HG02588 (cell line): ENCODE data around the gene ANKLE2.

Experiments
- ATAC-seq: cut with Tn5 transposase; IDR thresholded peaks from one replicate; pipeline ENCODE4 v1.9.1; 2021; ENCODE audit warnings: mild to moderate bottlenecking, moderate library complexity; ENCODE audit not compliant: unreplicated experiment

Gene ANKLE2

DNA sequence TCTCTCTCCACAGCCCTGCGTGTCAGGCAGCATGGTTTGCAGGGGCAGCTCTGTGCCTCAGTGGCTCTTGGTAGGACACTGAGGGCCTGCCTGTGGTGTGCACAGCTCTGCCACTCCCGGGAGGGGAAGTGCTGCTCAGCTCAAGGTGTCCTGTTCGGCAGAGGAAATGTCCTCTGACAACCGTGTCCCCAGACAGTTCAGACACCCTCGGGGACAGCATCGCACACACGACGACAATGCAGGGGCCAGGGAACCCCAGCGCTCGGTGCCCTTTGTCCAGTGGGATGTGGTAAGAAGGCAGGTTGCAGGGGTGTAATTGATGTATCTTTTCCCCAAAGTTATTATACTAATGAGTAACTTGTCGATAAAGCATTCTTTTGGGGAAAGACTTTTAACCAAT is 14.2 kb downstream of the ANKLE2 start:
- no peak for ATAC-seq

DNA sequence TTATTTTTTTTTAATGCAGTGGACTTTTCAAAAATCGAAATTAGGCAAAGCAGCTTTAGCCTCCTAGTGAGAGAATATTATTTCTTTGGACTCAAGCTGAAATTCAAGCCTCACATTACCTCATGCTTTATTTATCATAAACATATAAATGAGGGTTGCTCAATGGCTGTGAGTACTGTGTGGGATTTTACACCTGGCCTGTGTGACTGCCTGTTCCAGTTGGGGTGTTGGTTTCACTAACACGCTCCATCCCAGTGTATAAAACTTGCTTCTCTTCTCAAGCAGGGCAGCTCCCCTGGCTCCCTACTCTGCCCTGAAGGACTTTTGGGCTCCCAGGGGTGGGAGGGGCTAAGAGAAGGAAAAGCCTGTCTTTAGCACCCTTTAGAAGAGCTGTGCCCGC is 15.0 kb downstream of the ANKLE2 start:
- no peak for ATAC-seq

DNA sequence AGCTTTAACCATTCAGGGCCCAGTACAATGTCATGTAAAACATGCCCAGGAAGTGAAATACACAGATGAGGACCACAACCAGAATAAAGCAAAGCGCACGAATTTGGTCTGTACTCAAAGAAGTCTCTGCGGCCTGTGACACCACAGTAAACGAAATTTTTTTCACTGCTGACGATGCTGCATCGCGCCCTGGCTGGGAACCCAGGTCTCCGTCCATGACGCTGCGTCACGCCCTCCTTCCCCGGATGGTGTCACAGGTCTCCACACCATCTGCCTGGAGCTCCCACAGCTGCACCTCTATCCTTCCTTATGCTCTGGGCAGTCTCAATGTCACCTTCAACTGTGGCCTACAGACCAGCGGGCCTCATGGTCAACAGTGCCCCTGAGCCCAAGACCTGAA is 17.8 kb downstream of the ANKLE2 start:
- ATAC-seq, result no peak

DNA sequence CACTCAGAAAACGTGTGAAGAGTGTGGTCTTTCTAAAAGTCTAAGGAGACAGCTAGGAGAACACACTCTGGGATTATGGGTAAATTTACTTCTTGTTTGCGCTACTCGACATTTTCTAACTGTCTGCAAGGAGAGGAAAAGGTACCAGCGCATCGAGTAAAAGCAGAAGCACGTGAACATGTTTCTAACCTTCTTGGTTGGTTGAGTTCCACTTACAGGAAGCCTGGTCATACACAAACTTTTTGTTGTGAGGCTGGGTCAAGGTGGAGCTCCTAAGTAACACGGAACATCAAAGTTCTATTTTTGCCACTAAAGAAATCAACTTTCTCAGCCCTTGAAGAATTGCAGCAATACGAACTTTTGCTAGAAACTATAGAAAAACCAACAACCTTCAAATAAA is 20.0 kb downstream of the ANKLE2 start:
- no peak for ATAC-seq

DNA sequence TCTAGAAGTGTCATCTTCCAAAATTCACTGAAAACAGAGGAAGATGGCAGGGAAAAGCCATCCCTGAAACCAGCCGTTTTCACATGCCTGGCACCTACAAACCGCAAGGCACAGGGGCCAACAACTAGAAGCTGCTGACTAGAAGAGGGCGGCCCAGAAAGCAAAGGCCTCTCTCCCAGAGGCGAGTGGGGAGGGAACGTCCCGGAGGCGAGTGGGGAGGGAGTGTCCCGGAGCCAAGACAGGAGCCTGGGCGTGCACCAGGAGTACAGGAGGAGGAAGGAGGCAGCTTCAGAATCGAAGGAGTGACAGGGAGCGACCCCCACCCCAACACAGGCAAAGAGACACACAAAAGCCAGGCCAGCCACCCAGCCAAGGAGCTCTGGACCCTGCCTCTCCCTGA is 21.0 kb downstream of the ANKLE2 start:
- no peak for ATAC-seq

DNA sequence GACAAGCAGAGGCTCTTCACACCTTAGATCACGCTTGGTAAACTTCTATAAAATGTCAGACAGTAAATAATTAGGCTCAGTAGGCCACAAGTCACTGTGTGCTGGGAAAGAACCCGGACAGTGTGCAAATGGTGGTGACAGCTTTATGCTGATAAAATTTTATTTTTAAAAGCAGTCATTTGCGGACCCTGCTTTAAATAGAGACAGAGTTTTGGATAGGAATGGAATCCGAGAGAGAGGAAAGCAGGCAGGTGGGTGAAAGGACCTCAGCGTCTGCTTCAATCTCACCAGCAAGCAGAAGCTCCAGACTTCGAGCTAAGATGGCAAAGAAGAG is 21.4 kb downstream of the ANKLE2 start:
- ATAC-seq, result no peak

DNA sequence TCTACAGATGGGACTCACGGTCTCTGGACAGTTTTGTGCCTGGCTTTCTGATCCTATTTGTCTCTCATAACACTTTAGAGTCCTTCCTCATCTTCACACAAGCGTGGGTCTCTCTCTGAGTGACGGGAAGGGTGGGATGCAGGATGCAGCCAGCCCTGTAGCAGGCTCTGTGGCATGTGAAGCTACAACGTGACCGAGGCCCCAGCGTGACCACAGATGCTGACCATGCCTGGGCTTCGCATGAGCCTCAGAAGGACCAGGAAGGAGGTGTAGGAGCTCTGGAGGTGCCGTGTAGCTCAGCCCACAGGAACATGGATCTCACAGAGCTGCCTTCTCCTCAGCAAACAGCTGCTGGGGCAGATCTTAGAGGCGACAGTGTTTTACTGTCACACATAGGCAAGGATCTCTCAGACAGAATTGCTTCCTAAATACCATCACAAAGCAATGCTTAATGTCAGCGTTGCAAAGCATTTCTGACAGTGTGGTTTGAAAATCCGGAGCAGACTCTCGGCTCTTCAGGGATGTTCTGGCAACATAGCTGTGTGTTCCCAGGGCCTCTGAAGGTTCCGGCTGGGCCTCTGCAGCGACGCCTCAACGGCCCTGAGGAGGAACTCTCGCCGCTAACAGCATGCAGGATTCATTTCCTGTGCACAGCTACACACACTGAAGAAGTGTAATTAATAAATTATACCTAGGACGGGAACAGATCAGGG is 21.9 kb downstream of the ANKLE2 start:
- no peak for ATAC-seq

DNA sequence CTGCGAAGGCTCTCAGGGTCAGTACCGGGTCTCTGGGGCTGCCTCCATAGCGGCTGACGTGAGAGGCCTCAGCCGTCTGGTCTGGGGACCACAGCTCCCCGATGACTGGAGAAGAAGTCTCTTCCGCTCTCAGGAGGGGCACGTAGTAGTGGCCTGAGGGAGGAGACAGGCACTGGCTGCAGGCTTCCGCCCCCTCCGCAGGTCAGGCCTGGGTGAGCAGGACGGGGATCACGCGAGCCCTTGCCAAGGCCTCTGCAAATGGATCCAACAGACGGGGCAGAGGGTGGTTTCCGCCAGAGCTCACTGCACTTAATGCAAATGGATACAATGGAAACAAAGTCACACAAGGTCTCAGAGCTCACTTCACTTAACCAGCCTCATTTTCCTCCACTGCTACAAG is 24.7 kb downstream of the ANKLE2 start:
- no peak for ATAC-seq

DNA sequence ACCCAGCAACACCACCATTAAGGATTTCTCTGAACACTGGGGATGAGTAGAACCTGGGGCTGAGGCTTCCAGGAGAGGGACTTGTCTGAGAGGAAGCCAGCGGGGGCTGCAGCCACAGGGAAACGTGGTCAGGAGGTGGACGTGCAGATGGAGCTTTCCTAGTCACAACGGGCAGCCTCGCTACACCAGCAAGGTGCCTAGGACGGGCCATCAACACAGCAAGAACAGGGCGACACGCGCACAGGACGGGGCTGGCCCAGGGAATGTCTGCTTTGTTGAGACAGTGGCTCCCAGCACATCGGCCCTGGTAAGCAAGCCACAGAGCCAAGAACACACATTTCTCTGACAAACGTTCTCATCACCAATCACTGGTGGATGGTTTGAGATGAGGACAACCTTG is 25.3 kb downstream of the ANKLE2 start:
- ATAC-seq, result no peak

DNA sequence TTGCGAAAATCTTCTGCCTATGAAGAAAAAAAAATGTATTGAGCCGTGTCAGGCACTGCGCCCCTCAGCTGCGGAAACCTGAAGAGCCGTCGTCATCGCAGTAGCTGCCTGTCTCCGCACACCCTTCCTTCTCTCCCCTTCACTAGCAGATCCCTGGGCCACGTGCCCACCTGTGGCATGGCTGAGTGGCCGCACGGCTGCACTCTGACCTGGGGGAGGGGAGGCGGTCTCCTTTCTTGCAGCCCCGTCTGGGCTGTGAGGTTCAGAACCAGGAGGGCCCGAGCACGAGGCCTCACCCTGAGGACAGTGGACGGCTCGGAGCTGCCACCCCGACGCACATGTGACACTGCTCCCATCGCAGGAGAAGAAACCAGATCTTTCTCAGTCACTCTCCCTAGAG is 26.1 kb downstream of the ANKLE2 start:
- no peak for ATAC-seq

DNA sequence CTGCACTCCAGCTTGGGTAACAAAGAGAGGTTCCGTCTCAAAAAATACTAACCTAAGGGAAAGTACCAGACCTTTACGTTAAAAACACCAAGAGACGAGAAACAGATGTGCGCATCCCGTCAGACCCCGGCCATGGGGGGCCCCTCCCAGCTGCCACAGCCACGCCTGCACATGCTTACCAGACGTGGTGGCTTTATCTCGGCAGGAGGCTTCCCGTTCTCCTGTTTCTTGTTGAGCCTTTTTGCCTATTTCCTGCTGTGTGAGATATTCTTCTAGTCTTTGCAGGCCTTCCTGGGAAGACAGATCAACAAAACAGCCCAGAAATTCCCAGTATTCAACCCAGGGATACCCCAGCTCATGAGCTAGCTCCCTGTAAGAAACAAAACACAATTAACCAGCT is 27.4 kb downstream of the ANKLE2 start:
- ATAC-seq, result no peak

DNA sequence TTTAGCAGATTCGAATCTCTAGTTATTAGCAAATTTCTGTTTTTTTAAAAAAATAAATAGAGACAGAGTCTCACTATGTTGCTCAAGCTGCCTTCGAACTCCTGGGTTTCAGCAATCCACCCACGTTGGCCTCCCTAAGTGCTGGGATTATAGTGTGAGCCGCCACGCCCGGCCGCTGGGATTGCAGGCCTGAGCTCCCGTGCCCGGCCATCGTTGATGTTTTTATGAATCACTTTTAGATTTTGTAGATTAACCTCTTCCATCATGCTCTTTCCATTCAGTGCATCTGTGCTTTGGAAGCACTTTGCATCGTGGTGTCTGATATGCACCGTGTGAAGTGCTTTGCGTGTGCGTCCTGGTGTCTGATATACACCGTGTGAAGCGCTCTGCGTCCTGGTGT is 30.1 kb downstream of the ANKLE2 start:
- no peak for ATAC-seq

DNA sequence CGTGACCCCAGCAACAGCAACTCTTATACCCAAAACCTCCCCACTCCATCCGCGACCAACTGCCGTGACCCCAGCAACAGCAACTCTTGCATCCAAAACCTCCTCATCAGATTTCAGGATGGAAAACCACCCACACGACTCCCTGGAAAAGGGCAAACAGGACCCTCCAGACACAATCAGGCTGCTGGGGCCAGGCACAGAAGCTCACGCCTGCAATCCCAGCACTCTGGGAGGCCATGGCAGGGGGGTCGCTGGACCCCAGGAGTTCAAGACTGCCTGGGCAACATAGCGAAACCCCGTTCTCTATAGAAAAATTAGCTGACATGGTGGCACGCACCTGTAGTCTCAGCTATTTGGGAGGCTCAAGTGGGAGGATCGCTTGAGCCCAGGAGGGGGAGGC is 31.3 kb downstream of the ANKLE2 start:
- no peak for ATAC-seq

DNA sequence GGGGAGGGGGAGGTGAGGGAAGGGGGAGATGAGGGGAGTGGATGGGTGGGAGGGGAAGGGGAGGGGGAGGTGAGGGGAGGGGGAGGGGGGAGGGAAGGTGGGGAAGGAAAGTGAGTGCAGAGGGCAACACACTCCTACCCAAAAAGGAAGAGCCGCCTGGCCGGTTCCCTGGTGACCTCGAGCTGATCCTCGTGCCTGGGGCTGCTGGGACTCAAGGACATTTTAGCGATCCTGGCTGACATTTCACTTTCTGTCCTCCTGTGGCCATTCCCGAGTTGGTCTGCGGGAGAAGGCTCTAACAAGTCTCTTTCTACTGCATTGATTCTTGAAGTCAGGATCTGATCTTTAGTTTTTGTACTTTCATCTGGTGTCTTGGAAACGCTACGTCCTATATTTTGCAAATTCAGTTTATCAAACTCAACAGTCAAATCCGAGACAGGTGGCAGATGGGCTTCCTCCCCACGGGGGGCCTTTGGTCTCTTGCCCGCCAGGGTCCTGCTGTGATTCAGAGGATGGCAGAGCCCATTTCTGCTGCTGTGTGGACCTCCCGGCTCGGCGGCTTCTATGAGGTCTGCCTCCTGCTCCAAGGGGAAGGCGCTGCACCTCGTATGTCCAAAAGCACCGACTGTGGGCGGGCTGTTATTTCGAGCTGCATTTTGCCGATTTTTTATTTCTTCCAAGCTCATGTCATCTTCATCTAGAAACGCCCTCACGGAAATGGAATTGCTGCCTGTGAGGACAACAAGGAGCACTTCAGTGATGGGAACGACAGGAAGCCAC is 31.9 kb downstream of the ANKLE2 start:
- no peak for ATAC-seq

DNA sequence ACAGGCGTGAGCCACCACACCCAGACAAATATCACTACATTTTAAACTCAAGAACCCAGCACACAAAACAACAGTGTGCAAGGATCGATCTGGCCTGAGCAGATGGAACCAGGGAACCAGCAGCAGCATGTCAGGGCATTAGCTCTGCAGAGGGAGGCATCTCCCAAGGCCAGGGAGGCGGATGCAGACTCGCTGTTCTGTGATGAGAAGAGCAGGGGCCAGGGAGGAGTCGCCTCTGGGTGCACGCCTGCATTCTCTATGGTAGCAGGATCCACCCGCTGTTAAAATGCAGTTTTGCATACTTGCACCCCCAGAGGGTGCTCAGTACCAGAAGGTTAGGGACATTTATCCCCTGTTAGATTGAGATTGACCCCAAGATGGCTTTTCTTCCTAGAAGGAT is 33.1 kb downstream of the ANKLE2 start:
- ATAC-seq, result no peak

DNA sequence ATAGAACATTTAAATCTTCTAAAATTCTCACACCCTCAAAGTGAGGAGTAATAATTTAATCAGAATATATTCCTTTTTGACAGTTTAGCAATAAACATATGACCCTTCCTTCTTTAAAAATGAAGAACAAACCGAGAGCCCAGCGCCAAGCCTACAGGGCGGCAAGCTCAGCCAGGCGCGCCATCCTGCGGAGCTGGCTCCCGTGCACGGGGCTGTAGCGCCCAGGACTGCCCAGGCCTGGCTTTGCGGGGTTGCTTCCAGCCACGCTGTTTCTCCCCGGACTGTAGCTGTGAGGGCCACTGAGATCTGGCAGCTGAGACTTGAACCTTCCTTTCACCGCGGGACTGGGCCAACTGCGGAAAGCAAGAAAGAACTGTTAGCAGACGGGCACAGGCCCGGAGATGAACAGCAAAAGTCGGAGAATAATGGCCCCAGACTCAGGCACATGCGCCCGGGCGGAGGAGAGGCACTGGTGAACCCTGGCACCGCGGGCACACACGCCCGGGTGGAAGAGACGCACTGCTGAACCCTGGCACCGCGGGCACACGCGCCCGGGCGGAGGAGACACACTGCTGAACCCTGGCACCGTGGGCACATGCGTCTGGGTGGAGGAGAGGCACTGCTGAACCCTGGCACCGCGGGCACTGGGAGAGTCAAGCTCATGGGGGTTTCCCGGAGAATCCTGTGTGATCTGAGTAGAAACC is 34.4 kb downstream of the ANKLE2 start:
- ATAC-seq, result no peak

DNA sequence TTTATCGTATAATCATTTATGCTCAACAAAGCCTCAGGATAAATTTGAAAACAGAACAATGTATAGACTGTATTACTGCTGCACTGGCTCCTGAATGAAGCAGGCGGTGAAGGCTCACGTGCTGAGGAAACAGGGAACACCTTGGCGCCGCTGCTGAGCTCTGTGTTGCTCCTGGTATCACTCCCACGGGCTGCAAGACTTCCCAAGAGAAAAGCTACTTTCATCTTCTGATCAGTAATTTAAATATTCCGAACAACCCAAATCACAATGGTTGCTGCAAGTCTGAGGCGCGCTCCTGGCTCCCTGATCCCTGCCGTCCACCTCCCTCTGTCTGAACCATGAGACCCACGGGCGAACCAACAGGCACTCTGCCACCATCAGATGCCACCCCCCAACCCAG is 35.2 kb downstream of the ANKLE2 start:
- ATAC-seq, result no peak

DNA sequence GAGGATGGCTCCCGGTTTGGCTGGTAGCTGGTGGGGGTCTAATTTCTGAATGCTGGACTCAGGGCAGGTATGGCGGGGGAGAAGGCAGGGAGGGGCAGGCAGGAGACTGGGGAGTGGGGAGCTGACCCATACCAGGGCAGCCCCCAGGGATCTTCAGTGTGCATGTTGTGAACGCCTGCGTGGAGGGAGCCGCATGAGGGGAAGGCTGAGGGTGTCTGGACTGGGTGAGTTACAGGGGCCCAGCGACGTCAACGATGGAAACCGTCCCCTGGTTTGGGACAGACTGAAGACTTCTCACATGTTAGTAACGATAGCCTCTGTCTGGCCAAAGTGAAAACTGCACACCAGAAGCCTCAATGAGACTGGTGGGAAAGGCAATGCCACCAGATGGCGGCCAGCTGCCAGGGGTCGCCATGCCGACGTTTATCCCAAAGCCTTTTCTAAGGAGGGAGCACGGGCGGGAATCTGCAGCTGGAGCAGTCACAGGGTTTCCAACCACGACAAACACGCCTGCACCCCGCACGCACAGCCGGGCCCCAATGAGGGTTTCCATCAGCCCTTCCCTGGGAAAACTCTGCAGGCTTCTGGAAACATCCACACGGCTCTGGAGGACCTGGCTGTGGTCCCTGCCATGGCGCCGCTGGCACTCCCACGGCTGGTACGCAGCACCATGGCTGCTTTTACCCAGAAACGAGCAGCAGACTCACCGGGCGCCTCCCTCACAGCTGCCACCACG is 37.0 kb downstream of the ANKLE2 start:
- ATAC-seq, result no peak

DNA sequence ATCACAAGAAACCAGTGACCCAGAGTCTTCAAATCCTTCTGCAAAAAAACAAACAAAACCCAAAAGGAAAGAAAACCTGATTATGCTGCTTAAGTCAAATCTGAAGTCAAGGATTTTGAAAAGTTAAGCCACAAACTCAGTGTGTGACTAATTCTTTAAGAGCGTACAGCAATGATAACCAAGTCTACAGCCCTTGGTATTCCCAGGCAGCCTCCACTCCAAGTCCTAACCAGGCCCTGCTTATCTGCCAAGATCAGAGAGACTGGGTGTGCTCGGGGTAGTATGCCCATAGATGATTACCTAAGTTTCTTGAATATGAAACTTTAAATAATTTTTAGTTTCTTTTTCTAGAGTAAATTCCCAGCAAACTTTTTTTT is 37.9 kb downstream of the ANKLE2 start:
- ATAC-seq, result no peak

DNA sequence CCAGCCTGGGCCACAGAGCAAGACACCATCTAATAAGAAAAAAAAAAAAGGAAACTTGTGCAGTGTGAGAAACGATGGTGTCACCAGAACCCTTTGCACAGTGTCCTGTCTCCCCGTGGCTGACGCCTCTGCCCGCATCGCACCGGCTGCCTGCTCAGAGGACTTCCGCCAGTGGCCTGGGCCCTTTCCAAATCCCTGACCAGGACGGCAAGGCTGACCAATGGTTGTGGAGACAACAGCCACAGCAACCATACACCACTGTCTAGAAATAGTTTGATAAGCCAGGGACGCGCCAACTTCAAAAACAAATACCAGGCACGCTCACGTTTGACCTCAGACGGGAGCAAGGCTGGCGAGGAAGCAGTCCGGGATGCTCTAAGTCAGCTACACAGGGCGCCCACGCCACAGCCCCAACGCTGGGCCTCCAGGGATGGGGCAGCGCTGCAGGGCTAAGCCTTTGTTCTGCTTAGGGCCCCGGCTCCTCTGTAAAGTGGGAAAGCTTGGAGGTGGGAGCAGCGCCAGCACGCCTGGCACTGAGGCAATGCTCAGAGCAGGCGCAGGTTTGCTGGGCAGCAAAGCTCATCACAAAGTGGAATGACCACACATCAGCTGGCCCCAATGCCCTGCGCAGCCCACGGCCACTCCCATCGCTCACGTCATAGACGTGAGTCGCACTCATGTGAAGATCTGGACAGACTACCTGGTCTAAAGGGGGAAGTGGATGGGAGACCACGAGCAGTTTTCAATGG is 38.4 kb downstream of the ANKLE2 start:
- ATAC-seq, result no peak
